Activated naive CD4-positive, alpha-beta T cell treated with anti-CD3 and anti-CD28 coated beads, Interleukin-2, amount 10 ng/mL, durations not matched to agents 7 days and 5 days (primary cell): ENCODE measurements around the gene GRID1.
"Not testable (repeated sequence)": the region's sequence is repeated elsewhere in the genome, so short reads cannot be mapped to it uniquely, and the experiment has no call there.

Experiments
- CTCF ChIA-PET: fragments of 350-600 bp; sonication (Branson Sonifier 250); formaldehyde crosslinking; loops from one replicate; lab custom pipeline; 2021; ENCODE audit warnings: antibody characterized with exemption; lab: Charles Lee
- DNase-seq: peaks from one replicate; pipeline ENCODE4 v3.0.0-alpha.2; 2020
- H3K27ac Mint-ChIP-seq: one replicate; pipeline ENCODE4 v1.8.0; 2021; ENCODE audit warnings: mild to moderate bottlenecking, moderate library complexity, mixed read lengths
- H3K27me3 Mint-ChIP-seq: one replicate; pipeline ENCODE4 v1.8.0; 2021; ENCODE audit warnings: mild to moderate bottlenecking, mixed read lengths
- H3K36me3 Mint-ChIP-seq: one replicate; pipeline ENCODE4 v1.8.0; 2021; ENCODE audit warnings: mixed read lengths
- H3K4me1 Mint-ChIP-seq: one replicate; pipeline ENCODE4 v1.8.0; 2021; ENCODE audit warnings: mixed read lengths
- H3K4me3 Mint-ChIP-seq: one replicate; pipeline ENCODE4 v1.8.0; 2021; ENCODE audit warnings: mild to moderate bottlenecking, moderate library complexity, mixed read lengths
- H3K9me3 Mint-ChIP-seq: one replicate; pipeline ENCODE4 v1.8.0; 2021; ENCODE audit warnings: mixed read lengths

Gene GRID1

DNA sequence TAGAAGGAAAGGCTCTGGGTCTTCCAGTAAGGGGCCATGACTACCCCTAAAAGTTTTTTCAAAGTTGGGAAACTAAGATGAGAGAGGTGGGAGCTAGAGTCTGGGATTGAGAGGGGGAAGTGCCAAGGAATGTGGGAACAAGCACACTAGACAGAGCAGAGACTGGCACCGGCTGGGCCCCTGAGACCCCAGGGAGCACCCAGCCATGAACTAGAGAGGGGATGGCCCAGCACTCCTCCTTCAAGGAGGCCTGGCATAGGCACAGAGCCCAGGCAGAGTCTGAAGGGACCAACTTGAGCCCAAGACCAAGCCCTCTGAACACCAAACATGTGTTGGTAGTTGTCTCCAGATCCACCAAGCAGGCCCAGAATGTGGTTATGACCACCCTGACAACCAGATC lies 119.0 kb downstream of the GRID1 start:
- H3K36me3 Mint-ChIP-seq, result no peaks in the 10 kb centered on the region
- H3K27me3 Mint-ChIP-seq, result no peaks in the 10 kb centered on the region
- H3K4me1 Mint-ChIP-seq, result no peaks in the 10 kb centered on the region
- DNase-seq, result no peak
- H3K27ac Mint-ChIP-seq, result no peak overlapping the region
- H3K4me3 Mint-ChIP-seq, result no peak overlapping the region
- CTCF ChIA-PET, result no interaction called here
- peaks cover 7% of the 10 kb centered on the region for H3K9me3 Mint-ChIP-seq

DNA sequence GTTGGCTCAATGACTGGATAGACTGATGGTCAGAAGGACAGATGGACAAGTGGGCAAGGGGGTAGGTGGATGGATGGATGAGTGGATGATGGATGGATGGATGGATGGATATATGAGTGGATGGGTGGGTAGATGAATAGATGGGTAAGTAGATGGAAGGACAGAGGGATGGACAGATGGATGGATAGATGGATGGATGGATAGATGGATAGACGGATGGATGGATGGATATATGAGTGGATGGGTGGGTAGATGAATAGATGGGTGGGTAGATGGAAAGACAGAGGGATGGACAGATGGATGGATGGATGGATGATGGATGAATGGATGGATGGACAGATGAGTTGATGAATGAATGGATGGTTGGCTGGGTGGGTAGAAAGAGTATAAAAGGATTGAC lies 119.5 kb downstream of the GRID1 start:
- Mint-ChIP-seq H3K4me1 (no peaks in the 10 kb centered on the region), H3K27ac (no peak overlapping the region), H3K36me3 (no peaks in the 10 kb centered on the region), H3K27me3 (no peaks in the 10 kb centered on the region), H3K4me3 (no peak overlapping the region), H3K9me3 (peaks cover 7% of the 10 kb centered on the region)
- CTCF ChIA-PET, result no interaction called here
- no peak for DNase-seq

DNA sequence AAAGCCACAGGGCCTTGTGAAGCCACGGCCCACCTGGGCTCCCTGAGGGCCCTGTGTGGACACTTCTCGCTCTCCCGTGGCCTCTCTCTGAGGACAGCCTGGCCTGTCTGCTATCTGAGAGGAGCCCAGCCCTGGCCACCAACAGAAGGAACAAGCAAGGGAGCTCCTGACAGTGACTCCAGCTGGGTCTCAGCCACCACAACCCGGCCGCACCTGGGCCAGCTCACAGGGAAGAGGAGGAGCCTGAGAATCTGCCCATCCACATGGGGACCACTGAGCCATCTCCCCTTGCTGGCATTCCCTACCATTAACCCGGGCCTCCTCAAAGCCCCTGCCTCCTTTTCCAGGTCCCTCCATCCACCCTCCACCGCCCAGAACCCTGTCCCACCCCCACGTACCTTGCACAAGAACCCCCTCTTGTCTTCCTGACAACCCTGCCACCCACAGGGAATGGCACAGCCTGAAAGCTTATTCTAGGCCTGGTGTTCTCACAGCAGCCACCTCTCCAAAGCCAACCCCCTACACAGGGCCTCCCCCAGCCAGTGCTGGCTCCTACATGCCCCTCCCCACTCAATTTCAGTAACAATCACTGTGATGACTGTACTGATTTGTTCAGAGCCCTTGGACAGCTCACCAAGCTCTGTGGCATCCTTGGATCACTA lies 120.2 kb downstream of the GRID1 start:
- Mint-ChIP-seq H3K9me3 (peaks cover 7% of the 10 kb centered on the region), H3K27ac (no peak overlapping the region), H3K4me3 (no peak overlapping the region), H3K27me3 (no peaks in the 10 kb centered on the region), H3K36me3 (no peaks in the 10 kb centered on the region), H3K4me1 (no peaks in the 10 kb centered on the region)
- CTCF ChIA-PET, result no interaction called here
- no peak for DNase-seq

DNA sequence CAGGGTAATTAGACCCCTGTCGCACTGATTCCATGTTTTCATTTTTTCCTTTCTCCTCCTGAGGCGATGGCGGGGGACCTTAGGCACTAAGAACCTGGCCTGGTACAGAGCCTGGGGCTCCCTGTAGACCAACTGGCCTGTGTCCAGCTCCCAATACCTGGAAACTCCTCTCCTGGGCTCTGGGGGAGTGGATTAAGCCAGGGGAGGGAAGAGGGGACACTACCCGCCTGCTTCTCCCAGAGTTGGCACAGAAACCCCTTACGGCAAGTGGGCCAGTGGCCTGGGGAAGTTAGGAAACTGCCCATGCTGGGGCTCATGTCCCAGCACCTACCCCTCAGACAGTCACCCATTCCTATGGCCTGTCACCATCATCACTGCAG lies 121.6 kb downstream of the GRID1 start:
- no peak for DNase-seq
- H3K27ac Mint-ChIP-seq, result no peak overlapping the region
- CTCF ChIA-PET, result no interaction called here
- H3K27me3 Mint-ChIP-seq, result no peaks in the 10 kb centered on the region
- no peaks in the 10 kb centered on the region for H3K4me1 Mint-ChIP-seq
- H3K4me3 Mint-ChIP-seq, result no peak overlapping the region
- H3K36me3 Mint-ChIP-seq, result no peaks in the 10 kb centered on the region
- peaks cover 5% of the 10 kb centered on the region for H3K9me3 Mint-ChIP-seq

DNA sequence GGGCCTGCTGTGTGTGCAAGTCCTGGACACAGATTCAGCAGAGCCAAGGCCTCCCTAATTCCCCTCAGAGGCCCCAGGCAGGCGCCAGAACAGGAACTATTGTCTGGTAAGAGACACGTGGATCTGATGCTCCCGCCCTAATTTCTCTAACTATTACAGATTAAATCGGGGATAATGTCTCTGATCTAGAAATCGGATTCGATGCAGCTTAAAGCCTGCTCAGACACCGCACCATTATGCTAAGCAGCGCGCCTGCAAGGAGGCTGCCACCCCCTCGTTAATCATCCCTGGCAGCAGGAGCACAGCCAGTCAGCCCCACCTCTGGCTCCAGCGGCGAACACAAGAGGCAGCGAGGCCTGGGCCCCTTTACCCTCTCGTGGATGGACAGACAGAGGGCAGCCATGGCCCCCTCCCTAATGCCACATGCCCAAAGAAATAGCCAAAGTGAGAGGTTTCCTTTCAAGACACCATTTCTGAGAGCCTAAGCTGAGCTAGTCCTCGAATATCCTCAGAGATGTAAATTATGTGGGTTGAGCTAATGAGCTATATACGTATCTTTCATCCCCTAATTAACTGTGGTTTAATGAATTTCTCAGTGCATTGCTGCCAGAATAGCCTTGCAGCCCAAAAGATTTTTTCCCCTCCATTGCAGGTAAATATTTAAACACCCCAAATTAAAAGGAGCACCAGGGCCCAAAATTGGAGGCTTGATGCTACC lies 122.1 kb downstream of the GRID1 start:
- no peak overlapping the region for H3K4me3 Mint-ChIP-seq
- no peak overlapping the region for H3K27ac Mint-ChIP-seq
- H3K4me1 Mint-ChIP-seq, result no peaks in the 10 kb centered on the region
- CTCF ChIA-PET, result no interaction called here
- no peaks in the 10 kb centered on the region for H3K9me3 Mint-ChIP-seq
- DNase-seq, result no peak
- H3K36me3 Mint-ChIP-seq, result no peaks in the 10 kb centered on the region
- no peaks in the 10 kb centered on the region for H3K27me3 Mint-ChIP-seq

DNA sequence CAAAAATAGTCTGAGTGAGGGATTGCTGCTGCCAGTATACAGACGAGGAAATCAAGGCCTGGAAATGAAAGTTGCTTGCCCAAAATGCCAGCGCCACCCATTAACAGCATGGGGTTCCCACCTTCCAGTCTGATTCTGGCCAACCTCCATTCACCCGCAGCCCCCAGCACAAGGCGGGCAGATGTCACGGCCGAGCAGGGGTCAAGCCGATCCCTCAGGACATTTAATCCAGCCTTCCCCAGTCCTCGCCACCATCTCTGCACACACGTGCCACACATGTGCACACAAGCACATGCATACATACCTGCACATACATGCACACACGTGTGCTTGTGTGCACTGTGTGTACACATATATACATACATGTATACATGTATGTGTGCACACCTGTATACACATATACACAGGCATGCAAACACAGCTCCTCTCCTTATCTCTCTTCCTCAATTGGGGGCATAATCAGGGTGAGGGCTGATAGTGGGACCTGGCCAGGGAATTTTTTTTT lies 122.9 kb downstream of the GRID1 start:
- H3K36me3 Mint-ChIP-seq, result no peaks in the 10 kb centered on the region
- no peak overlapping the region for H3K4me3 Mint-ChIP-seq
- H3K27ac Mint-ChIP-seq, result no peak overlapping the region
- H3K27me3 Mint-ChIP-seq, result no peaks in the 10 kb centered on the region
- DNase-seq, result no peak
- CTCF ChIA-PET, result no interaction called here
- no peaks in the 10 kb centered on the region for H3K9me3 Mint-ChIP-seq
- H3K4me1 Mint-ChIP-seq, result no peaks in the 10 kb centered on the region

DNA sequence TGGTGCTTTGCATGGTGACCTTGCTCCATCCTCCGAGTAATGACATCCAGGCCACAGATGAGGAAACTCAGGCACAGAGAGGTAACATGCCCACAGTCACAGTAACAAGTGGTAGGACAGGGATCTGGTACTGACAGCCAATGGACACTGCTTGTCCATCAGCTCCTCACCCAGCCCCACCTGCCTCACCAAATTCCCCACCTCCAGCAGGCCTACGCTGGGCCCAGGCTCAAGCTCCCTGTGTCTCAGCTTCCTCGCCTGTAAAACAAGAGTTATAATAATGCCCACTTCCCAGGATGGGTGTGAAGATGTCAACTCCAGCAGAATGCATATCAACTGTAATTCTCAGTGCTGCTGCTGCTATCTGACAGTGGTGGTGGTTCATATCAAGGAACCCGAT lies 123.8 kb downstream of the GRID1 start:
- H3K9me3 Mint-ChIP-seq, result no peaks in the 10 kb centered on the region
- H3K36me3 Mint-ChIP-seq, result no peaks in the 10 kb centered on the region
- H3K4me3 Mint-ChIP-seq, result no peak overlapping the region
- H3K27me3 Mint-ChIP-seq, result no peaks in the 10 kb centered on the region
- no peaks in the 10 kb centered on the region for H3K4me1 Mint-ChIP-seq
- CTCF ChIA-PET, result no interaction called here
- no peak for DNase-seq
- no peak overlapping the region for H3K27ac Mint-ChIP-seq

DNA sequence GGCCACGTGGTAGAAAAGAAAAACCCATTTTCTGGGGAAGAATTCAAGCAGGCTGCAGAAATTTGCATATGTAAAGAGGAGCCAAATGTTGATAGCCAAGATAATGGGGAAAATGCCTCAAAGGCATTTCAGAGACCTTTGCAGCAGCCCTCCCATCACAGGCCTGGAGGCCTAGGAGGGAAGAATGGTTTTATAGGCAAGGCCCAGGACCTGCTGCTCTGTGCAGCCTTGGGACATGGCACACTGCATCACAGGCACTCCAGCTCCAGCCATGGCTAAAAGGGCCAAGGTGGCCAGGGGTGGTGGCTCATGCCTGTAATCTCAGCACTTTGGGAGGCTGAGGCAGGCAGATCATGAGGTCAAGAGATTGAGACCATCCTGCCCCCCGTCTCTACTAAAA lies 128.5 kb downstream of the GRID1 start:
- H3K27ac Mint-ChIP-seq, H3K27me3 Mint-ChIP-seq, CTCF ChIA-PET, DNase-seq, H3K36me3 Mint-ChIP-seq, H3K9me3 Mint-ChIP-seq, H3K4me1 Mint-ChIP-seq, H3K4me3 Mint-ChIP-seq: not testable (repeated sequence)

DNA sequence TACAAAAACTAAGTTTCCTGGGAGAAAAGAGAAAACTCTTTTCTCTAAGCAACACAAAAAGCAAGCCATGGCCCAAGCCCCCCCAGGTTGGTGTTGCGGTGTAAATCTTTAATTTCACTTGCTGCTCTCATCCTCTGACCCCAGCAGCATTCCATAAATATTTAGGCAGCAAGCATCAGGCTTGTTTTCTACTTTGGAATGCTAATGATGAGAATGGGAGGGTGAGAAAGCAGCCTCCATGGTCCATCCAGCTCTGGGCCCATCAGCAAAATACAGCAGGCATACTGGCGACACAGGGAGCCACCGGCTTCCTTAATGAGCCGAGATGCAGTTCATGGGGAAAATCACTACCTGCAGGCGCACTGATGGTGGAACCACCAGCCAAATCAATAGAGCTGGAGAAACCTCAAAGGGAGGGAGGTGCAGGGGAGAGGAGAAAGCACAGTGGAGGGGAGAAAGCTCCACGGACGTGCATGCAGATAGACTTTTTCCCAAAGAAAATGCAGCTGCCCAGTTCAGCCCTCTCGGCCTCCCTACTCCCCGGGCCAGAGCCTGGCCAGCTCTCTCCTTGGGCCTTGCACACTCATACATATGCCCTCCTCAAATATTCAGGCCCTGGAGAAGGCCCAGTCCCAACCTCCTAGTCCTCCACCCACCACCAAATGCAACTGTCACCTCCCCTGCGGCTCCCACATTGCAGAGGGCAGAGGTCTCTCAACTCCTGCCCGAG lies 131.9 kb downstream of the GRID1 start:
- CTCF ChIA-PET, result no interaction called here
- Mint-ChIP-seq H3K27me3 (no peaks in the 10 kb centered on the region), H3K4me1 (no peaks in the 10 kb centered on the region), H3K27ac (no peak overlapping the region), H3K9me3 (peaks cover 3% of the 10 kb centered on the region), H3K36me3 (no peaks in the 10 kb centered on the region), H3K4me3 (no peak overlapping the region)
- DNase-seq, result no peak

DNA sequence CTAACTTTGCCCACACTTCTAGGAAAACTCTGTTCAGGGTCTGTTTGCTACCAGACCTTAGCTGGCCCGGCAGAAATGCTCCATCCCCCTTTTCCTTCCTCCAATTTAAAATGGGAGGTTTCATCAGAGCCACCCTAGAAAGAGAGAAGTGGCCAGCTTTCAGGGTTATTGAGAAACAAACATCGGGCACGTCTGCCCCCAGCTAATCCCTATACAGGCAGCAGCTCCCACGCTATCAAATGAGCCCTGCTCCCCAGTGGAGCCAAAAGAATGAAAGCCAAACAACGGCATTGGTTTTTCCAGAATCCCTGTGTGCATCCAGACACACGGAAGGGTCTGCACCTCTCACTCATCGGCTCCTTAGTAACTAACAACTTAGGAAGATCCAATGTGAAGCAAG lies 132.5 kb downstream of the GRID1 start:
- no peaks in the 10 kb centered on the region for H3K36me3 Mint-ChIP-seq
- H3K27ac Mint-ChIP-seq, result no peak overlapping the region
- DNase-seq, result no peak
- no peaks in the 10 kb centered on the region for H3K27me3 Mint-ChIP-seq
- H3K4me1 Mint-ChIP-seq, result no peaks in the 10 kb centered on the region
- CTCF ChIA-PET, result no interaction called here
- no peak overlapping the region for H3K4me3 Mint-ChIP-seq
- H3K9me3 Mint-ChIP-seq, result peaks cover 3% of the 10 kb centered on the region

DNA sequence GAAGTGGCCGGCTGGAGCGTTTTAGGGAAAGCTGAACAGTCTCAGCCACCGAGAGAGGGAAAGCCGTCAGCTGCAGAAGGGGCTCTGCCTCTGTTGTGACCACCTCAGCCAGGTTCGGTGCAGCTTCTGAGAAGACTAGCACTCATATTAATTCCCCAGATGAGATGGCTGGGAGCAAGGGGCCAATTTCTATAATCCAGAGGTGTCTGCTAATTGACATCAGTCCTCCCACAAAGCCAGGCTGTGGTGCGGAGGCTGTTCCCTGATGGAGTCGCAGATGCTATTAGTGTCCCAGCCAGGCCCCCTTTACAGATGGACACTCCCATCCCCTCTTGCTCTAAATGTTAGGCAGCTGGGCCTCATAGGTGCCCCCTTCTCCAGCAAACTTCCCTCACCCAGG lies 133.5 kb downstream of the GRID1 start:
- no peaks in the 10 kb centered on the region for H3K4me1 Mint-ChIP-seq
- no peak overlapping the region for H3K4me3 Mint-ChIP-seq
- H3K27me3 Mint-ChIP-seq, result no peaks in the 10 kb centered on the region
- CTCF ChIA-PET, result no interaction called here
- no peaks in the 10 kb centered on the region for H3K36me3 Mint-ChIP-seq
- peaks cover 3% of the 10 kb centered on the region for H3K9me3 Mint-ChIP-seq
- DNase-seq, result no peak
- no peak overlapping the region for H3K27ac Mint-ChIP-seq

DNA sequence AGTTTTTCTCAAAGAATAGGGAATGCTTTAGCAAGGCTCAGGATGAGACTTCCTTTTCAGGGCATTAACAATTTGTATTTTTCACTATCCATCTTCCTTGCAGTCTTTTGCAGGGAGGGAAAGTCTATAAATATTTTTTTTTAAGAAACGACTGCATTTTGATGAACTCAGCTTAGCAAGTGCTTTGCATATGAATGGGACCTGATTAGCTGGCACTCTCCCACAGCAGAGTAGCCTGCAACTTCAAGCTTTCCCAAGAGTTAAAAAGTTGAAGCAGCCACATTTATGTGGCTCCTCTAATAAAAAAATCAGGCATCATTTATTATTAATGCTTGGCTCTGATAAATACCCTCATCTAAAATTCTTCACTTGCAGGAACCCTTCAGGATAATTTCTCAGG lies 134.0 kb downstream of the GRID1 start:
- Mint-ChIP-seq H3K27me3 (no peaks in the 10 kb centered on the region), H3K27ac (no peak overlapping the region), H3K36me3 (no peaks in the 10 kb centered on the region), H3K4me1 (no peaks in the 10 kb centered on the region), H3K4me3 (no peak overlapping the region), H3K9me3 (peaks cover 3% of the 10 kb centered on the region)
- CTCF ChIA-PET, result no interaction called here
- no peak for DNase-seq

DNA sequence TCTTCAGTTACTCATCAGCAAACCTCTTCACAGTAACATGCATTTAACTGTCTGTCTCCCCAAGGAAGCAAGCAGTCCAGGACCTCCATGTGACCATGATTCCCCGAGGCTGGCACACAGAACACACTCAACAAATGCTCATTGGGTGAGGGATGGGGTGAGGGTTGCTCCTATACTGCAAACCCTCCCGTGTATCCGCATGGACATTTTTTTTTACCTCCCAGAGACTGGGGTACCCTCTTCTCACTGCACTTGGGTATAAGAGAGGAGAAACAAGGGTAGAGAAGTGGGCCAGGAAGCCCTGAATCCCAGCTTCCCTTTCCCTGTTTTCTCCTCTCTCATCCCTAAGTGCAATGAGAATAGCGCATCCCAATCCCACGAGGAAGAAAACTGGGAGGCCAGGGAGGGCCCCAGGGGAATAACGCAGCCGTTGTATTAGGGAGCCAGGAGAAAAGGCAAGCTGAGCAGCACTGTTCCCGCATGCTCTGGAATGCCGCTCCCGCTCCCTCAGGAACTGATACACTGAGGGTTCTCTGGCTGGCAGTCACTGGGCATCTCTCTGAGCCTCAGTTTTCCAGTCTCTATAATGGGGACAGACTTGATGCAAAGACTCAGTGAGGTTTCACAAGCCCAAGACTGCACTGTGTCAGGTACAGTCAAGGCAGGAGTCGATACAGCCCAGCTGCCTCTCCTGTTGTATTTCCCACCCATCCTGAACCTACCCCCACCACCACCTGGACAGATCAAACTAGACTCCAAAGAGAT lies 134.6 kb downstream of the GRID1 start:
- no peak overlapping the region for H3K4me3 Mint-ChIP-seq
- no peaks in the 10 kb centered on the region for H3K27me3 Mint-ChIP-seq
- DNase-seq, result no peak
- H3K4me1 Mint-ChIP-seq, result no peaks in the 10 kb centered on the region
- no peaks in the 10 kb centered on the region for H3K9me3 Mint-ChIP-seq
- H3K27ac Mint-ChIP-seq, result no peak overlapping the region
- H3K36me3 Mint-ChIP-seq, result no peaks in the 10 kb centered on the region
- CTCF ChIA-PET, result no interaction called here

DNA sequence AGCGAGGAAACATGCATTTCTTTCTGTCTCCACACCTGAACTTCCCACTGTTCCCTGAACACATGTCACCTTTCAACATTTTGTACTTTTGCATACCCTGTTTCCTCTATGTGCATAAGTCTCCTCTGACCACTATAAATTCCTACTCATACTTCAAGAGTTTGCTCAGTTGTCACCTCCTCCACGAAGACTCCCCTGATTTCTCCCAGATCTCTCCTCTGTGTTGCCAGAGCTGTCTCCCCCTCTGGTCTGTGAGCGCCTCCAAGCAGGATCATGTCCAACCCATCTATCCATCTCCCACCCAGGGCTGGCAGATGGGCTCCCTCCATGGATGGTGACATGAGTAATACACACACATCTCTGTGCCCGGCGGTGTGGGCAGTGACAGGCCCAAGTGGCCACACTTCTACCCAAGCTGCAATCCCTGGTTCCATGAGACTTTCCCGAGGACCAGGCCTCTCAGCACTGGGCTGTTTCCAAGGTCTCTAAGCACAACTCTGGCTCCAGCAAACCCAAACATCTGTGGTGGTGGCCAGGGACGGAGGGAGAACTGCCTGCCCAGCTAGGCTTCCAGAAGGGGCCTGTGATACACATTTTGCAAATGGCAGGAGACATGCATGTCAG lies 135.9 kb downstream of the GRID1 start:
- Mint-ChIP-seq H3K4me3 (no peak overlapping the region), H3K36me3 (no peaks in the 10 kb centered on the region), H3K9me3 (no peaks in the 10 kb centered on the region), H3K4me1 (no peaks in the 10 kb centered on the region), H3K27ac (no peak overlapping the region), H3K27me3 (no peaks in the 10 kb centered on the region)
- no peak for DNase-seq
- CTCF ChIA-PET, result interaction anchor here (1.1 kb wide), 1 partner anchor 30 kb away, joined by 3 read pairs; no protein-coding TSS in a partner anchor
